Mucosa of descending colon (tissue), 3 donors: ENCODE results near the gene NOX5. TPM values are rescaled to one million over a fixed set of nuclear protein-coding genes. Genes with fewer than 3 reads are reported as not detected.
"Not testable (repeated sequence)": the region's sequence is repeated elsewhere in the genome, so short reads cannot be mapped to it uniquely, and the experiment has no call there.

Experiments
- ATAC-seq: fragments of 200-7000 bp; cut with Tn5 transposase; one replicate; pipeline ENCODE4 v1.9.1; 2020; ENCODE audit warnings: mild to moderate bottlenecking, moderate library complexity
- DNase-seq, 3 donors: peaks; one replicate each; pipeline ENCODE4 v3.0.0-alpha.2; 2020
- H3K36me3 ChIP-seq: fragments of 200-600 bp; one replicate; pipeline ENCODE4 v1.8.0; 2021; ENCODE audit warnings: low read depth, mild to moderate bottlenecking
- H3K4me1 ChIP-seq: fragments of 200-600 bp; one replicate; pipeline ENCODE4 v1.8.0; 2021; ENCODE audit warnings: low read depth, mild to moderate bottlenecking
- H3K4me3 ChIP-seq: fragments of 200-600 bp; one replicate; pipeline ENCODE4 v1.8.0; 2021; ENCODE audit warnings: mild to moderate bottlenecking
- H3K9me3 ChIP-seq: fragments of 200-600 bp; one replicate; pipeline ENCODE4 v1.8.0; 2021; ENCODE audit warnings: mild to moderate bottlenecking
- CTCF ChIP-seq: fragments of 200-600 bp; IDR thresholded peaks from one replicate; pipeline ENCODE4 v1.8.0; 2022; ENCODE audit warnings: antibody characterized with exemption, mild to moderate bottlenecking
- intact Hi-C, 2 donors: fragments of 100-400 bp; cut with DNase I in 1 of 2; cut with micrococcal nuclease in 1 of 2; formaldehyde crosslinking; loops; one replicate each; pipeline versions ENCODE4 v1.11.0 to v1.11.1; 2022; cut with DNase I, micrococcal nuclease
- total RNA-seq, 3 donors: library from RNA; stranded (reverse); fragmentation: NEBNext Ultra II Directional in 2 of 3; extraction: Animal tissue kit (Norgen Biotek cat#: 25700) in 2 of 3; gene quantifications; one replicate each; pipeline versions ENCODE4 v1.2.1 to v1.2.4, GENCODE V29; 2021 to 2023
- donor health status: DM: no; HTN: no; CAD: no; lungs with moderate emphysema.
- donor health status: DM: no; HTN: no; CAD: no.
- donor health status: DM: no; HTN: yes; CAD: no.

Gene NOX5
- total RNA-seq, 3 donors from 2014 or later: 0.13 to 0.17 TPM; not detected in 1

- intact Hi-C loops: no loop called here
- ATAC-seq (no peak), DNase-seq (no peak)
- H3K4me3 ChIP-seq: no peak overlapping the region
- H3K36me3 ChIP-seq: no peaks in the 10 kb centered on the region
- H3K4me1 ChIP-seq: no peaks in the 10 kb centered on the region
- H3K9me3 ChIP-seq: no peaks in the 10 kb centered on the region
- no peak for TF ChIP-seq CTCF
These were observed 53.7 kb downstream of the NOX5 start for GRCh38 chr15:69068157-69068556.

GRCh38 chr15:69069290-69069689 lies 54.8 kb downstream of the NOX5 start:
- DNase-seq, H3K4me1 ChIP-seq, H3K9me3 ChIP-seq, H3K36me3 ChIP-seq, ATAC-seq, H3K4me3 ChIP-seq, intact Hi-C loops: not testable (repeated sequence)

DNA sequence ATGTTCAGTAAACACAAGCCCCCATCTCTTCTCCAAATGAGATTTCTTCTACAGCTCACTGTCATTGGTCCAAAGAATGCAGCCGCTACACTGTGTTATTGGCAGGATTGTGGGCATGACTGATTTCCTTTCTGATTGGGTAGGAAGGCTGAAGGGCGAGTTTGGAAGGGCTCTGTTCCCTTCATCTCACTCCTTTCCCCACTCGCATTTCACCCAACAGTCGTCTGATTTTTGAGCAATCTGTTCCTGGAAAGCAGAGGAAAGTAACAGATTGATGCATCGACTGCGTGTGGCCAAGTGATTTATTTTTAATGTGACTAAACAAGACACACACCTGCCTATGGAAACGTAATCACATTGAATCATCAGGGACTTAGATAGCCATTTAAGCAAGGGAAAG lies 55.5 kb downstream of the NOX5 start:
- no peaks in the 10 kb centered on the region for H3K9me3 ChIP-seq
- peaks cover 2% of the 10 kb centered on the region for H3K4me1 ChIP-seq
- H3K36me3 ChIP-seq: no peaks in the 10 kb centered on the region
- no peak overlapping the region for H3K4me3 ChIP-seq
- ATAC-seq (no peak), DNase-seq (no peak)
- no peak for TF ChIP-seq CTCF
- intact Hi-C loops: no loop called here

DNA sequence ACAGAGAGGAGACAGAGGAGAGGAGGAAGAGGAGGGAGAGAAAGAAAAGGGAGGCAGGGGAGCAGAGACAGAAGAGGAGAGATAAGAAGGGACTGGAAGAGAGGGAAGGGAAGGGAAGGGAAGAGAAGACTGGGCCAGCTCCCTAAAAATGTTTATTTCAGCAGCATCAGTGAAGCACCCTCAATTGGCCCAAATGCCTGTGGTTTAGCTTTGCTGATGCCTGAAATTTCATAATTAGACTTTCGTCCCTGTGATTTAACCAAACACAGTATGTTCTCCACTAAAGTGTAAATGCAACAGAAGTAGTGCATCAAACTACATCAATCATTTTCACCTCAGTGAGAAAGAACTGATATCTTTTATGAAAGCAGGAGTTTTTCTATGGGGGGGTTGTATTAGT lies 55.9 kb downstream of the NOX5 start:
- TF ChIP-seq CTCF: no peak
- Histone ChIP-seq H3K4me1 (peaks cover 4% of the 10 kb centered on the region), H3K4me3 (no peak overlapping the region), H3K36me3 (no peaks in the 10 kb centered on the region), H3K9me3 (no peaks in the 10 kb centered on the region)
- DNase-seq (no peak), ATAC-seq (no peak)
- intact Hi-C loops: no loop called here

GRCh38 chr15:69071260-69071659 lies 56.8 kb downstream of the NOX5 start:
- intact Hi-C loops: no loop called here

GRCh38 chr15:69072906-69073305 lies 58.4 kb downstream of the NOX5 start:
- DNase-seq: no peak
- H3K36me3 ChIP-seq: no peaks in the 10 kb centered on the region
- intact Hi-C loops: no loop called here
- no peak overlapping the region for H3K4me3 ChIP-seq
- H3K9me3 ChIP-seq: no peaks in the 10 kb centered on the region
- peaks cover 4% of the 10 kb centered on the region for H3K4me1 ChIP-seq
- TF ChIP-seq CTCF: no peak
- ATAC-seq: no peak

More at GRCh38 chr15:69071260-69071659, 56.8 kb downstream of the NOX5 start:
- no peak for DNase-seq
- no peaks in the 10 kb centered on the region for H3K9me3 ChIP-seq
- H3K4me3 ChIP-seq: no peak overlapping the region
- no peak for ATAC-seq
- peaks cover 4% of the 10 kb centered on the region for H3K4me1 ChIP-seq
- no peaks in the 10 kb centered on the region for H3K36me3 ChIP-seq
- no peak for TF ChIP-seq CTCF
